Liver (tissue), 9 donors: ENCODE results near the gene C2orf49. TPM values are rescaled to one million over a fixed set of nuclear protein-coding genes. Genes with fewer than 3 reads are reported as not detected.

Source experiments
- DNase-seq: peaks from one replicate; pipeline ENCODE4 v3.0.0-alpha.2; 2017; ENCODE audit warnings: low spot score
- H3K27ac ChIP-seq, 2 donors: one replicate each; pipeline ENCODE4 v1.7.0; 2013; ENCODE audit warnings: inconsistent platforms in 2 of 2, low read length in 2 of 2, control low read depth in 1 of 2, low read depth in 1 of 2, mild to moderate bottlenecking in 1 of 2
- H3K27me3 ChIP-seq, 4 donors: one replicate each; pipeline versions ENCODE4 v1.6.1 to v1.7.0; 2013; ENCODE audit warnings: low read length in 3 of 4, inconsistent platforms in 1 of 4, mild to moderate bottlenecking in 1 of 4, moderate library complexity in 1 of 4; ENCODE audit not compliant: control insufficient read depth in 4 of 4, insufficient read depth in 4 of 4
- H3K36me3 ChIP-seq, 4 donors: one replicate each; pipeline versions ENCODE4 v1.6.1 to v1.7.0; 2013; ENCODE audit warnings: low read length in 3 of 4, mild to moderate bottlenecking in 3 of 4, low read depth in 1 of 4, moderate library complexity in 1 of 4; ENCODE audit not compliant: control insufficient read depth in 4 of 4, insufficient read depth in 3 of 4
- H3K4me1 ChIP-seq, 4 donors: one replicate each; pipeline versions ENCODE4 v1.6.1 to v1.7.0; 2013; ENCODE audit warnings: low read length in 3 of 4, mild to moderate bottlenecking in 3 of 4, moderate library complexity in 1 of 4; ENCODE audit not compliant: control insufficient read depth in 4 of 4, insufficient read depth in 4 of 4
- H3K4me3 ChIP-seq, 3 donors: one replicate each; pipeline versions ENCODE4 v1.6.1 to v1.7.0; 2013; ENCODE audit warnings: low read length in 3 of 3, control low read depth in 1 of 3, low read depth in 1 of 3, mild to moderate bottlenecking in 1 of 3
- H3K9ac ChIP-seq, 2 donors: one replicate each; pipeline ENCODE4 v1.7.0; 2013; ENCODE audit warnings: low read length in 2 of 2, mild to moderate bottlenecking in 2 of 2, moderate library complexity in 2 of 2, control low read depth in 1 of 2, low read depth in 1 of 2
- H3K9me3 ChIP-seq, 4 donors: one replicate each; pipeline versions ENCODE4 v1.6.1 to v1.7.0; 2013; ENCODE audit warnings: low read length in 3 of 4; ENCODE audit not compliant: control insufficient read depth in 4 of 4
- EGR1 ChIP-seq, 2 donors: IDR thresholded peaks; 2 replicates each; pipeline ENCODE4 v1.6.1; 2016 to 2018; ENCODE audit warnings: antibody characterized with exemption in 2 of 2, low read depth in 2 of 2
- FOXA1 ChIP-seq: IDR thresholded peaks from 2 replicates; pipeline ENCODE4 v1.6.1; 2016; ENCODE audit warnings: antibody characterized with exemption
- FOXA2 ChIP-seq: IDR thresholded peaks from 2 replicates; pipeline ENCODE4 v1.6.1; 2016; ENCODE audit warnings: antibody characterized with exemption
- GABPA ChIP-seq, 2 donors: IDR thresholded peaks in 1 of 2; conservative IDR thresholded peaks in 1 of 2; 2 replicates each; pipeline ENCODE4 v1.6.1; 2016; ENCODE audit warnings: antibody characterized with exemption in 2 of 2, mild to moderate bottlenecking in 1 of 2, moderate library complexity in 1 of 2
- HNF4A ChIP-seq, 2 donors: conservative IDR thresholded peaks; 2 replicates each; pipeline ENCODE4 v1.6.1; 2016; ENCODE audit warnings: antibody characterized with exemption in 2 of 2, mild to moderate bottlenecking in 2 of 2
- HNF4G ChIP-seq: IDR thresholded peaks from 2 replicates; pipeline ENCODE4 v1.6.1; 2016; ENCODE audit warnings: antibody characterized with exemption
- NR2F2 ChIP-seq: IDR thresholded peaks from 2 replicates; pipeline ENCODE4 v1.6.1; 2016; ENCODE audit warnings: antibody characterized with exemption
- RAD21 ChIP-seq, 2 donors: IDR thresholded peaks; 2 replicates each; pipeline ENCODE4 v1.6.1; 2016; ENCODE audit warnings: antibody characterized with exemption in 2 of 2, mild to moderate bottlenecking in 2 of 2
- RXRA ChIP-seq, 2 donors: IDR thresholded peaks; 2 replicates each; pipeline ENCODE4 v1.6.1; 2017 to 2018; ENCODE audit warnings: antibody characterized with exemption in 2 of 2, mild to moderate bottlenecking in 1 of 2
- SP1 ChIP-seq: IDR thresholded peaks from 2 replicates; pipeline ENCODE4 v1.6.1; 2018; ENCODE audit warnings: antibody characterized with exemption, mild to moderate bottlenecking
- TAF1 ChIP-seq: conservative IDR thresholded peaks from 2 replicates; pipeline ENCODE4 v1.6.1; 2016; ENCODE audit warnings: antibody characterized with exemption, mild to moderate bottlenecking
- YY1 ChIP-seq: IDR thresholded peaks from 2 replicates; pipeline ENCODE4 v1.6.1; 2016; ENCODE audit warnings: antibody characterized with exemption, mild to moderate bottlenecking
- WGBS: extraction: QIAGEN DNeasy Blood & Tissue Kit; methylation state at CpG from one replicate; pipeline ENCODE4 v1.1.7; 2013; 5-methylcytosine and 5-hydroxymethylcytosine counted together
- polyA plus RNA-seq, 2 donors: library from polyadenylated mRNA; stranded (reverse) in 1 of 2; unstranded in 1 of 2; fragments of 200-250 nt in 1 of 2; fragments of >200 nt in 1 of 2; fragmentation: Nextera tagmentation in 1 of 2; extraction: Ambion mirVana in 1 of 2; gene quantifications; one replicate each; pipeline versions ENCODE4 v1.2.1 to v1.2.3, GENCODE V29; 2013 to 2015
- total RNA-seq, 2 donors: library from RNA; depleted of rRNA; stranded (reverse); fragments of >200 nt; gene quantifications; one replicate each; pipeline ENCODE4 v1.2.3, GENCODE V29; 2014
- TF ChIP-seq, protein P1 (sequence below): IDR thresholded peaks from 2 replicates; pipeline ENCODE4 v1.6.1; 2016; ENCODE audit warnings: antibody characterized with exemption
- TF ChIP-seq, protein P2 (sequence below): IDR thresholded peaks from 2 replicates; pipeline ENCODE4 v1.6.1; 2016; ENCODE audit warnings: antibody characterized with exemption
- TF ChIP-seq, protein P3 (sequence below): IDR thresholded peaks from 2 replicates; pipeline ENCODE4 v1.6.1; 2016; ENCODE audit warnings: antibody characterized with exemption
- TF ChIP-seq, protein P4 (sequence below): IDR thresholded peaks from 2 replicates; pipeline ENCODE4 v1.6.1; 2016; ENCODE audit warnings: antibody characterized with exemption, mild to moderate bottlenecking
- TF ChIP-seq, protein P5 (sequence below): fragments of 150-350 bp; IDR thresholded peaks from 2 replicates; pipeline ENCODE4 v1.5.1; 2017; ENCODE audit warnings: improper control_type of control experiment, low read depth, low read length; ENCODE audit not compliant: missing input control
- donor health status: healthy.
- donor health status: healthy.
- donor health status: healthy.
- donor health status: healthy.
- donor health status: healthy.

Gene C2orf49
- total and polyA plus RNA-seq, 4 donors: 3.3 to 8.2 (median 8.1) TPM

DNA sequence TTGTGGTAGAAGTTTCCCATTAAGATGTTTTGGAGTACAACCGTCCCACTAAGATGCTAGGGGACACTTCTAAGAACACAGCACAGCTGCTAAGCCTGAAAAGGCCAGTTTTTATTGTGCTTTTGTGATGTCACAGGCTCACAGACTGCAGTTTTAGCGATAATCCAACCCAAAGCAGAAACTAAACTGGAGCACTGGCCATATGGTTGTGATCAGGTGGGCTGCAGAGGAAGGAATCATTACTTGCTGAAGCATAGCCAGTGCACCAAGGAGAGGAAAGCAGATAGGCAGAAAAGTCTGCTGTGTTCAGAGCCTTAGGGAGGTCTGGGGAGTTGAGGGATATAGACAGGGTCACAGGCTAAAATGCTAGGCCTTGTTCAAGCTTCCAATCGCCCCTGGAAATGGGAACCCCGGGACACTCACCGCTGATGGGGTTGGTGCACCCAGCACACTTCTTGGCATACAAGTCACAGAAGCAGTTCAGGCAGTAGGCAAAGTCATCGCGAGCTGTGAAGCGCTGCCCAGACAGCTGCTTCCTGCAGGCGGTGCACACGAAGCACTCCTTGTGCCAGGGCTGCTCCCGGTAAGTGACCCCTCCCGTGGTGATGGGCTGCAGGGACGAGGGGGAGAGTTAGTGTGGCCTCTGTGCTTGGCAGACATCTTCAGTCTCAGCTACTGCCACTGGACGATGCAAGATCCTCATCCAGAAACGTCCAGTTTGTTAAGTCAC lies 25.7 kb downstream of the C2orf49 start:
- H3K4me3 ChIP-seq: no peak overlapping the region
- no peaks in the 10 kb centered on the region for H3K9me3 ChIP-seq
- no peak overlapping the region for H3K9ac ChIP-seq
- H3K27me3 ChIP-seq: no peaks in the 10 kb centered on the region
- DNase-seq: no peak
- peaks cover 0 to 9% (median 6%) of the 10 kb centered on the region in 4 donors for H3K4me1 ChIP-seq
- TF ChIP-seq, protein P1, sequence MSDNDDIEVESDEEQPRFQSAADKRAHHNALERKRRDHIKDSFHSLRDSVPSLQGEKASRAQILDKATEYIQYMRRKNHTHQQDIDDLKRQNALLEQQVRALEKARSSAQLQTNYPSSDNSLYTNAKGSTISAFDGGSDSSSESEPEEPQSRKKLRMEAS: no peak
- no peak for TF ChIP-seq RAD21 (IDR thresholded peaks at IDR 0.05)
- TF ChIP-seq NR2F2: no peak
- TF ChIP-seq FOXA2: no peak
- TF ChIP-seq, protein P2, sequence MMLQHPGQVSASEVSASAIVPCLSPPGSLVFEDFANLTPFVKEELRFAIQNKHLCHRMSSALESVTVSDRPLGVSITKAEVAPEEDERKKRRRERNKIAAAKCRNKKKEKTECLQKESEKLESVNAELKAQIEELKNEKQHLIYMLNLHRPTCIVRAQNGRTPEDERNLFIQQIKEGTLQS: no peak
- TF ChIP-seq SP1: no peak
- no peak for TF ChIP-seq EGR1 (IDR thresholded peaks at IDR 0.05; ENCODE audit: low read depth in 2 of 2)
- no peak for TF ChIP-seq HNF4A (conservative IDR thresholded peaks at IDR 0.05)
- TF ChIP-seq, protein P3, sequence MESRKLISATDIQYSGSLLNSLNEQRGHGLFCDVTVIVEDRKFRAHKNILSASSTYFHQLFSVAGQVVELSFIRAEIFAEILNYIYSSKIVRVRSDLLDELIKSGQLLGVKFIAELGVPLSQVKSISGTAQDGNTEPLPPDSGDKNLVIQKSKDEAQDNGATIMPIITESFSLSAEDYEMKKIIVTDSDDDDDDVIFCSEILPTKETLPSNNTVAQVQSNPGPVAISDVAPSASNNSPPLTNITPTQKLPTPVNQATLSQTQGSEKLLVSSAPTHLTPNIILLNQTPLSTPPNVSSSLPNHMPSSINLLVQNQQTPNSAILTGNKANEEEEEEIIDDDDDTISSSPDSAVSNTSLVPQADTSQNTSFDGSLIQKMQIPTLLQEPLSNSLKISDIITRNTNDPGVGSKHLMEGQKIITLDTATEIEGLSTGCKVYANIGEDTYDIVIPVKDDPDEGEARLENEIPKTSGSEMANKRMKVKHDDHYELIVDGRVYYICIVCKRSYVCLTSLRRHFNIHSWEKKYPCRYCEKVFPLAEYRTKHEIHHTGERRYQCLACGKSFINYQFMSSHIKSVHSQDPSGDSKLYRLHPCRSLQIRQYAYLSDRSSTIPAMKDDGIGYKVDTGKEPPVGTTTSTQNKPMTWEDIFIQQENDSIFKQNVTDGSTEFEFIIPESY: no peak
- TF ChIP-seq, protein P4, sequence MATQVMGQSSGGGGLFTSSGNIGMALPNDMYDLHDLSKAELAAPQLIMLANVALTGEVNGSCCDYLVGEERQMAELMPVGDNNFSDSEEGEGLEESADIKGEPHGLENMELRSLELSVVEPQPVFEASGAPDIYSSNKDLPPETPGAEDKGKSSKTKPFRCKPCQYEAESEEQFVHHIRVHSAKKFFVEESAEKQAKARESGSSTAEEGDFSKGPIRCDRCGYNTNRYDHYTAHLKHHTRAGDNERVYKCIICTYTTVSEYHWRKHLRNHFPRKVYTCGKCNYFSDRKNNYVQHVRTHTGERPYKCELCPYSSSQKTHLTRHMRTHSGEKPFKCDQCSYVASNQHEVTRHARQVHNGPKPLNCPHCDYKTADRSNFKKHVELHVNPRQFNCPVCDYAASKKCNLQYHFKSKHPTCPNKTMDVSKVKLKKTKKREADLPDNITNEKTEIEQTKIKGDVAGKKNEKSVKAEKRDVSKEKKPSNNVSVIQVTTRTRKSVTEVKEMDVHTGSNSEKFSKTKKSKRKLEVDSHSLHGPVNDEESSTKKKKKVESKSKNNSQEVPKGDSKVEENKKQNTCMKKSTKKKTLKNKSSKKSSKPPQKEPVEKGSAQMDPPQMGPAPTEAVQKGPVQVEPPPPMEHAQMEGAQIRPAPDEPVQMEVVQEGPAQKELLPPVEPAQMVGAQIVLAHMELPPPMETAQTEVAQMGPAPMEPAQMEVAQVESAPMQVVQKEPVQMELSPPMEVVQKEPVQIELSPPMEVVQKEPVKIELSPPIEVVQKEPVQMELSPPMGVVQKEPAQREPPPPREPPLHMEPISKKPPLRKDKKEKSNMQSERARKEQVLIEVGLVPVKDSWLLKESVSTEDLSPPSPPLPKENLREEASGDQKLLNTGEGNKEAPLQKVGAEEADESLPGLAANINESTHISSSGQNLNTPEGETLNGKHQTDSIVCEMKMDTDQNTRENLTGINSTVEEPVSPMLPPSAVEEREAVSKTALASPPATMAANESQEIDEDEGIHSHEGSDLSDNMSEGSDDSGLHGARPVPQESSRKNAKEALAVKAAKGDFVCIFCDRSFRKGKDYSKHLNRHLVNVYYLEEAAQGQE: no peak
- TF ChIP-seq RXRA (IDR thresholded peaks at IDR 0.05): no peak
- TF ChIP-seq FOXA1: no peak
- TF ChIP-seq TAF1: no peak
- no peak for TF ChIP-seq YY1
- TF ChIP-seq GABPA (IDR thresholded peaks at IDR 0.05 in 1 of 2, conservative IDR thresholded peaks at IDR 0.05 in 1 of 2): no peak
- TF ChIP-seq HNF4G: no peak
- TF ChIP-seq, protein P5, sequence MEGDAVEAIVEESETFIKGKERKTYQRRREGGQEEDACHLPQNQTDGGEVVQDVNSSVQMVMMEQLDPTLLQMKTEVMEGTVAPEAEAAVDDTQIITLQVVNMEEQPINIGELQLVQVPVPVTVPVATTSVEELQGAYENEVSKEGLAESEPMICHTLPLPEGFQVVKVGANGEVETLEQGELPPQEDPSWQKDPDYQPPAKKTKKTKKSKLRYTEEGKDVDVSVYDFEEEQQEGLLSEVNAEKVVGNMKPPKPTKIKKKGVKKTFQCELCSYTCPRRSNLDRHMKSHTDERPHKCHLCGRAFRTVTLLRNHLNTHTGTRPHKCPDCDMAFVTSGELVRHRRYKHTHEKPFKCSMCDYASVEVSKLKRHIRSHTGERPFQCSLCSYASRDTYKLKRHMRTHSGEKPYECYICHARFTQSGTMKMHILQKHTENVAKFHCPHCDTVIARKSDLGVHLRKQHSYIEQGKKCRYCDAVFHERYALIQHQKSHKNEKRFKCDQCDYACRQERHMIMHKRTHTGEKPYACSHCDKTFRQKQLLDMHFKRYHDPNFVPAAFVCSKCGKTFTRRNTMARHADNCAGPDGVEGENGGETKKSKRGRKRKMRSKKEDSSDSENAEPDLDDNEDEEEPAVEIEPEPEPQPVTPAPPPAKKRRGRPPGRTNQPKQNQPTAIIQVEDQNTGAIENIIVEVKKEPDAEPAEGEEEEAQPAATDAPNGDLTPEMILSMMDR: no peak
- no peak overlapping the region for H3K27ac ChIP-seq
- peaks cover 0 to 2% (median 2%) of the 10 kb centered on the region in 4 donors for H3K36me3 ChIP-seq
- WGBS: 75% methylated on average over 15 of the region's 15 CpGs
